Type B pancreatic cell (in vitro differentiated cells): ENCODE data around the gene B3GNT8. TPM values are rescaled to one million over a fixed set of nuclear protein-coding genes. Genes with fewer than 3 reads are reported as not detected.
A peak's percentile ranks its signal among the peaks of the same experiment; 100 is the strongest.

Experiments used
- DNase-seq: peaks from one replicate; pipeline ENCODE4 v3.0.0; 2021; ENCODE audit warnings: mixed read lengths; ENCODE audit not compliant: unreplicated experiment; ENCODE audit errors: extremely low spot score
- H3K27ac Mint-ChIP-seq: 2 replicates; pipeline ENCODE4 v1.8.0; 2021; ENCODE audit warnings: mild to moderate bottlenecking, mixed read lengths
- H3K27me3 Mint-ChIP-seq: 2 replicates; pipeline ENCODE4 v1.8.0; 2021; ENCODE audit warnings: mixed read lengths
- H3K36me3 Mint-ChIP-seq: 2 replicates; pipeline ENCODE4 v1.8.0; 2021; ENCODE audit warnings: mixed read lengths
- H3K4me1 Mint-ChIP-seq: one replicate; pipeline ENCODE4 v1.8.0; 2021; ENCODE audit warnings: mixed read lengths; ENCODE audit not compliant: unreplicated experiment
- H3K4me3 Mint-ChIP-seq: 2 replicates; pipeline ENCODE4 v1.8.0; 2021; ENCODE audit warnings: mild to moderate bottlenecking, mixed read lengths
- H3K9me3 Mint-ChIP-seq: 2 replicates; pipeline ENCODE4 v1.8.0; 2021; ENCODE audit warnings: mixed read lengths
- total RNA-seq: library from RNA; stranded (reverse); gene quantifications from 2 replicates; pipeline ENCODE4 v1.2.1, GENCODE V29; 2021; ENCODE audit warnings: low replicate concordance
- TF ChIP-seq, protein P1 (sequence below): fragments of 200-600 bp; sonication (generic); conservative IDR thresholded peaks from 2 replicates; pipeline ENCODE4 v1.5.0; 2021; ENCODE audit warnings: antibody characterized with exemption, mild to moderate bottlenecking

The B3GNT8 gene
- total RNA-seq, 1 donor from 2014 or later: 9.3 TPM

DNA sequence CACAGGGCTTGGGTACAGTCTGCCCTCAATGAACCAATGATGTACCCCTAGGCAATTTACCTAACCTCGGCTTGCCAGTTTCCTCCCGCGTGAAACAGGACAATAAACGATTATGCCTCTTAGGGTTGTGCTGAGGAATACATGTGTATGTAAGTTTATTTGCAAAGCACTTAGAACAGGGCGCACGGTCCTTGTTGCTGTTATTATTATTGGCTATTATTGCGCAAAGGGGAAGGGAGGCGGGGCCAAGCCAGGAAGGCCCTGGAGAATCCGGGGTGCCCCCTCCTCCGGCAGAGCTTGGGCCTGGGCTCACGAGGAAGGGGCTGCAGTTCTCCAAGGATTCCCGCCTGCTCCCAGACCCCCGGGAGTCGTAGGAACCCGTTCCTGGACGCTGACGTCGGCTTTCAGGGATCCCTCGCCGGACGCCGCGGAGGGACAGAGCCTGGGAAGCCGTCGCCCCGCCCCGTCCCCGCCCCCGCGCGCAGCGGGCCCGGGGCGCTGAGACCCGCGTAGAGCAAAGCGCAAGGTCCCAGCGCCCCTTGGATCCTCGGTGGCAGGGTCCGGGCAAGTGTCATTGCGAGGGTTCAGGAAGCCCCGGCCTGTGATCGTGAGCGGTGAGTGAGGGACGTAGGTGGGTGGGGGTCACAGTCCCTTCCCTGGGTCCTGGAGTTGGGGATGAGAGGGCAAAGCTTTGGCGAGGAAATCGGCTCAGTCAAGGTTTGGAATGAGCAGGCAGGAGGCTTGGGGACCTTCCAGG is 50.8 kb downstream of the B3GNT8 start, which contains the start of gene TMEM91:
Gene TMEM91, plus strand, starts transcription at position 293 of the 757 bp plus-strand sequence. CDS start 1,777 bp downstream, outside the sequence.
- peak within 1 kb of the TSS; percentile 86 for H3K4me3 Mint-ChIP-seq
- DNase-seq: no peak
- H3K27me3 Mint-ChIP-seq: no peaks in the 10 kb centered on the region
- TF ChIP-seq, protein P1, sequence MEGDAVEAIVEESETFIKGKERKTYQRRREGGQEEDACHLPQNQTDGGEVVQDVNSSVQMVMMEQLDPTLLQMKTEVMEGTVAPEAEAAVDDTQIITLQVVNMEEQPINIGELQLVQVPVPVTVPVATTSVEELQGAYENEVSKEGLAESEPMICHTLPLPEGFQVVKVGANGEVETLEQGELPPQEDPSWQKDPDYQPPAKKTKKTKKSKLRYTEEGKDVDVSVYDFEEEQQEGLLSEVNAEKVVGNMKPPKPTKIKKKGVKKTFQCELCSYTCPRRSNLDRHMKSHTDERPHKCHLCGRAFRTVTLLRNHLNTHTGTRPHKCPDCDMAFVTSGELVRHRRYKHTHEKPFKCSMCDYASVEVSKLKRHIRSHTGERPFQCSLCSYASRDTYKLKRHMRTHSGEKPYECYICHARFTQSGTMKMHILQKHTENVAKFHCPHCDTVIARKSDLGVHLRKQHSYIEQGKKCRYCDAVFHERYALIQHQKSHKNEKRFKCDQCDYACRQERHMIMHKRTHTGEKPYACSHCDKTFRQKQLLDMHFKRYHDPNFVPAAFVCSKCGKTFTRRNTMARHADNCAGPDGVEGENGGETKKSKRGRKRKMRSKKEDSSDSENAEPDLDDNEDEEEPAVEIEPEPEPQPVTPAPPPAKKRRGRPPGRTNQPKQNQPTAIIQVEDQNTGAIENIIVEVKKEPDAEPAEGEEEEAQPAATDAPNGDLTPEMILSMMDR: no peak
- H3K4me1 Mint-ChIP-seq: peaks cover 12% of the 10 kb centered on the region
- no peaks in the 10 kb centered on the region for H3K36me3 Mint-ChIP-seq
- H3K9me3 Mint-ChIP-seq: no peaks in the 10 kb centered on the region
- peak within 1 kb of the TSS; percentile 42 for H3K27ac Mint-ChIP-seq

Other genes with a start within 250 kb of the B3GNT8 start
- gene CYP2S1, start 234.2 kb downstream of the B3GNT8 start, total RNA-seq: 33.1 and 121 TPM in 2 replicates
- 8.8 and 20.9 TPM in 2 replicates for gene AXL, start 208.2 kb downstream of the B3GNT8 start, total RNA-seq
- 189 and 244 TPM in 2 replicates for gene HNRNPUL1, start 163.0 kb downstream of the B3GNT8 start, total RNA-seq
- gene CCDC97, start 117.2 kb downstream of the B3GNT8 start, total RNA-seq: 26.7 and 42.6 TPM in 2 replicates
- gene TGFB1, start 73.5 kb downstream of the B3GNT8 start, total RNA-seq: 2.3 and 3.4 TPM in 2 replicates
- gene B9D2, start 63.2 kb downstream of the B3GNT8 start, total RNA-seq: 4.8 and 8.8 TPM in 2 replicates
- gene TMEM91, start 50.8 kb downstream of the B3GNT8 start, total RNA-seq: 2.0 and 8.1 TPM in 2 replicates
- gene EXOSC5, start 30.0 kb downstream of the B3GNT8 start, total RNA-seq: 11.4 and 20.2 TPM in 2 replicates
- 7.5 and 11.7 TPM in 2 replicates for gene BCKDHA, start 29.6 kb downstream of the B3GNT8 start, total RNA-seq
- gene DMAC2, start 12.5 kb upstream of the B3GNT8 start, total RNA-seq: 43.8 and 57.4 TPM in 2 replicates
- gene ERICH4, start 15.8 kb upstream of the B3GNT8 start, total RNA-seq: 0.56 and 0.81 TPM in 2 replicates
- not detected in 2 replicates for gene CEACAM21, start 148.8 kb upstream of the B3GNT8 start, total RNA-seq
- gene CEACAM4, start 199.7 kb upstream of the B3GNT8 start, total RNA-seq: not detected in 2 replicates